ENCODE measurements around the gene ADO. TPM values are rescaled to one million over a fixed set of nuclear protein-coding genes. Genes with fewer than 3 reads are reported as not detected.

The ADO gene
- total and polyA plus RNA-seq, 2 of the 13 experiments (the other 11 are each of a cell fraction or from before 2014, with no cell fraction given): 8.9 to 15.9 TPM

DNA sequence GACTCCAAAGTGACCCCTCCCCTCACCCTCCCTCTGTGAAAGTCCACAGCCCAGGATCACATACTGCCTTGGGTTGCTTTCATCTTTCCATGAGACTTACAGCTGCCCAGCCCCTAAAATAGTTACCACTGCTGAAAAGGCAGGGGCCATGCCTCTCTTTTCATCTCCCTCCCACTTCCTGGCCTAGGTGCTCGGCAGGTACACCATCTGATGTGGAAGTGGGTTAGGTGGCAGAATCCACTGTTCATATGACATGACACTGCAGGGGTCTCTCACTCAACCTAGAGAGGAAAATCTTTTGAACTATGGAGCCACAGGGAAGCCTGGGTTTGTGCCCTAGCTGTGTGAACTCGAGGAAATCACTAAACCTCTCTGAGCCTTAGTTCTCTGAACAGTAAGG is 38.8 kb upstream of the ADO start:
- DNase-seq (ENCODE audit: low spot score): no peak
- FAIRE-seq: no peak
- Histone ChIP-seq H3K27me3 (ENCODE audit: control insufficient read depth in 1 of 2, insufficient read depth in 2 of 2, low read length in 2 of 2) (no peaks in the 10 kb centered on the region; a peak in 1 of 5 replicates), H4K20me1 (ENCODE audit: insufficient read depth, low read length) (no peaks in the 10 kb centered on the region), H3K9me3 (ENCODE audit: low read length) (no peaks in the 10 kb centered on the region), H3K79me2 (ENCODE audit: insufficient read depth, low read length) (no peaks in the 10 kb centered on the region), H3K4me1 (ENCODE audit: insufficient read depth, low read length) (no peaks in the 10 kb centered on the region), H3K4me3 (replicated peaks in 1 of 3; ENCODE audit: insufficient read depth in 1 of 3, low read depth in 2 of 3, low read length in 3 of 3) (no peak overlapping the region), H3K9ac (ENCODE audit: insufficient read depth, low read depth, low read length) (no peak overlapping the region), H2AFZ (ENCODE audit: low read length) (no peak overlapping the region), H3K4me2 (ENCODE audit: low read depth, low read length) (no peak overlapping the region), H3K27ac (ENCODE audit: extremely low read length, insufficient read depth, low read length) (no peak overlapping the region), H3K36me3 (replicated peaks in 1 of 2; ENCODE audit: control insufficient read depth in 1 of 2, insufficient read depth in 2 of 2, low read length in 2 of 2) (no peaks in the 10 kb centered on the region)
- ChIA-PET CTCF (ENCODE audit: low intra/inter-chr PET ratio, low total read pairs) (no interaction called here), POLR2A (no interaction called here)
- BruUV-seq (replicated peaks): no TSS peak
- no peak for ATAC-seq
- in situ Hi-C loops (cut with HindIII; ENCODE audit: extremely low pct_ligation_motif_present, low pct_unique_long_range_greater_than_20kb): no loop called here
- TF ChIP-seq RFX1 (IDR thresholded peaks at IDR 0.05) (no peak), TEAD2 (CRISPR knock-in tag; IDR thresholded peaks at IDR 0.05) (no peak), SP4 (CRISPR knock-in tag; IDR thresholded peaks at IDR 0.05) (no peak), HMGA1 (CRISPR knock-in tag; conservative IDR thresholded peaks at IDR 0.05) (no peak), ATAD3A (CRISPR knock-in tag; IDR thresholded peaks at IDR 0.05) (no peak), LCORL (IDR thresholded peaks at IDR 0.05) (no peak), LCORL (CRISPR knock-in tag; IDR thresholded peaks at IDR 0.05) (no peak), ZNF34 (CRISPR knock-in tag; IDR thresholded peaks at IDR 0.05; ENCODE audit: borderline replicate concordance) (no peak), ZNF878 (CRISPR knock-in tag; IDR thresholded peaks at IDR 0.05) (no peak), MLLT10 (CRISPR knock-in tag; IDR thresholded peaks at IDR 0.05) (no peak), U2AF2 (IDR thresholded peaks at IDR 0.05; ENCODE audit: low read depth, low read length) (no peak), NR3C1 (CRISPR knock-in tag; IDR thresholded peaks at IDR 0.05) (no peak), ZNF879 (CRISPR knock-in tag; IDR thresholded peaks at IDR 0.05) (no peak), CSRNP1 (CRISPR knock-in tag; IDR thresholded peaks at IDR 0.05) (no peak), ZNF446 (CRISPR knock-in tag; IDR thresholded peaks at IDR 0.05) (no peak), ZSCAN21 (CRISPR knock-in tag; IDR thresholded peaks at IDR 0.05; ENCODE audit: borderline replicate concordance) (no peak)
- TF ChIP-seq, protein P1, sequence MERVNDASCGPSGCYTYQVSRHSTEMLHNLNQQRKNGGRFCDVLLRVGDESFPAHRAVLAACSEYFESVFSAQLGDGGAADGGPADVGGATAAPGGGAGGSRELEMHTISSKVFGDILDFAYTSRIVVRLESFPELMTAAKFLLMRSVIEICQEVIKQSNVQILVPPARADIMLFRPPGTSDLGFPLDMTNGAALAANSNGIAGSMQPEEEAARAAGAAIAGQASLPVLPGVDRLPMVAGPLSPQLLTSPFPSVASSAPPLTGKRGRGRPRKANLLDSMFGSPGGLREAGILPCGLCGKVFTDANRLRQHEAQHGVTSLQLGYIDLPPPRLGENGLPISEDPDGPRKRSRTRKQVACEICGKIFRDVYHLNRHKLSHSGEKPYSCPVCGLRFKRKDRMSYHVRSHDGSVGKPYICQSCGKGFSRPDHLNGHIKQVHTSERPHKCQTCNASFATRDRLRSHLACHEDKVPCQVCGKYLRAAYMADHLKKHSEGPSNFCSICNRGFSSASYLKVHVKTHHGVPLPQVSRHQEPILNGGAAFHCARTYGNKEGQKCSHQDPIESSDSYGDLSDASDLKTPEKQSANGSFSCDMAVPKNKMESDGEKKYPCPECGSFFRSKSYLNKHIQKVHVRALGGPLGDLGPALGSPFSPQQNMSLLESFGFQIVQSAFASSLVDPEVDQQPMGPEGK (CRISPR knock-in tag; IDR thresholded peaks at IDR 0.05): no peak
- WGBS (ENCODE audit: low lambda C conversion rate): 0% methylated on average over 2 of the region's 2 CpGs
- intact Hi-C loops (cut with micrococcal nuclease; ENCODE audit: unreplicated experiment): no loop called here
